GM19238 (cell line): ENCODE data around the gene NOS1.

Experiments
- DNase-seq: peaks from one replicate; pipeline ENCODE4 v3.0.0; 2011; ENCODE audit warnings: low spot score; ENCODE audit not compliant: insufficient read length

The NOS1 gene

GRCh38 chr12:117178745-117179144 lies 182.7 kb downstream of the NOS1 start:
- DNase-seq: no peak

GRCh38 chr12:117178301-117178700 lies 183.1 kb downstream of the NOS1 start:
- no peak for DNase-seq

- no peak for DNase-seq
These were observed 189.3 kb downstream of the NOS1 start for GRCh38 chr12:117172168-117172567.

- no peak for DNase-seq
These were observed 189.8 kb downstream of the NOS1 start for GRCh38 chr12:117171499-117172162.

- no peak for DNase-seq
These were observed 191.9 kb downstream of the NOS1 start for GRCh38 chr12:117169548-117169947.

- DNase-seq: no peak
These were observed 192.4 kb downstream of the NOS1 start for GRCh38 chr12:117168976-117169375.

- no peak for DNase-seq
These were observed 193.7 kb downstream of the NOS1 start for GRCh38 chr12:117167769-117168168.

- DNase-seq: no peak
These were observed 195.3 kb downstream of the NOS1 start for GRCh38 chr12:117166107-117166506.

GRCh38 chr12:117165342-117165741 lies 196.1 kb downstream of the NOS1 start:
- no peak for DNase-seq

- no peak for DNase-seq
These were observed 198.8 kb downstream of the NOS1 start for GRCh38 chr12:117162633-117163032.

GRCh38 chr12:117162167-117162539 lies 199.3 kb downstream of the NOS1 start:
- DNase-seq: no peak

GRCh38 chr12:117161460-117162166 lies 199.8 kb downstream of the NOS1 start:
- DNase-seq: no peak

- no peak for DNase-seq
These were observed 201.8 kb downstream of the NOS1 start for GRCh38 chr12:117159674-117160073.

- no peak for DNase-seq
These were observed 202.4 kb downstream of the NOS1 start for GRCh38 chr12:117158911-117159553.
